Smooth muscle cell (in vitro differentiated cells): Measurements from ENCODE around the gene WDR18. TPM values are rescaled to one million over a fixed set of nuclear protein-coding genes. Genes with fewer than 3 reads are reported as not detected.

Experiments
- DNase-seq: peaks from one replicate; lab custom pipeline; 2025; ENCODE audit not compliant: unreplicated experiment; lab: John Stamatoyannopoulos, UW
- H2AFZ ChIP-seq: fragments of 200-600 bp; sonication (generic); 2 replicates; pipeline ENCODE4 v1.6.0; 2016; ENCODE audit warnings: antibody characterized with exemption, low read depth, mild to moderate bottlenecking
- H3F3A ChIP-seq: fragments of 200-600 bp; sonication (generic); 2 replicates; pipeline ENCODE4 v1.6.0; 2017; ENCODE audit warnings: antibody characterized with exemption, low read depth
- H3K27ac ChIP-seq: fragments of 200-600 bp; sonication (generic); 2 replicates; pipeline ENCODE4 v1.5.1; 2016; ENCODE audit warnings: low read depth, mild to moderate bottlenecking
- H3K27me3 ChIP-seq: fragments of 200-600 bp; sonication (generic); 2 replicates; pipeline ENCODE4 v1.6.1; 2016; ENCODE audit warnings: low read depth, mild to moderate bottlenecking
- H3K36me3 ChIP-seq: fragments of 200-600 bp; sonication (generic); 2 replicates; pipeline ENCODE4 v1.5.1; 2016; ENCODE audit warnings: low read depth
- H3K4me1 ChIP-seq: fragments of 200-600 bp; sonication (generic); 2 replicates; pipeline ENCODE4 v1.5.1; 2016; ENCODE audit warnings: low read depth
- H3K4me2 ChIP-seq: fragments of 200-600 bp; sonication (generic); 2 replicates; pipeline ENCODE4 v1.6.0; 2016; ENCODE audit warnings: mild to moderate bottlenecking
- H3K4me3 ChIP-seq: fragments of 200-600 bp; sonication (generic); 2 replicates; pipeline ENCODE4 v1.5.1; 2016; ENCODE audit warnings: mild to moderate bottlenecking
- H3K79me2 ChIP-seq: fragments of 200-600 bp; sonication (generic); 2 replicates; pipeline ENCODE4 v1.6.0; 2016; ENCODE audit warnings: low read depth, mild to moderate bottlenecking
- H3K9ac ChIP-seq: fragments of 200-600 bp; sonication (generic); 2 replicates; pipeline ENCODE4 v1.6.0; 2016; ENCODE audit warnings: low read depth
- H3K9me3 ChIP-seq: fragments of 200-600 bp; sonication (generic); replicated peaks from 2 replicates; pipeline ENCODE4 v1.5.1; 2016; ENCODE audit warnings: low read depth
- H4K20me1 ChIP-seq: fragments of 200-600 bp; sonication (generic); 2 replicates; pipeline ENCODE4 v1.6.0; 2016; ENCODE audit warnings: low read depth
- WGBS: methylation state at CpG from one replicate; pipeline ENCODE4 v1.1.7; 2016; ENCODE audit warnings: low lambda C conversion rate; 5-methylcytosine and 5-hydroxymethylcytosine counted together
- polyA plus RNA-seq: library from polyadenylated mRNA; unstranded; fragments of >200 nt; fragmentation: Nextera tagmentation; extraction: Ambion mirVana; gene quantifications from 2 replicates; pipeline ENCODE4 v1.2.1, GENCODE V29; 2016
- total RNA-seq: library from RNA; depleted of rRNA; stranded (reverse); fragments of >200 nt; gene quantifications from 2 replicates; pipeline ENCODE4 v1.2.3, GENCODE V29; 2014
- TF ChIP-seq, protein P1 (sequence below): fragments of 200-600 bp; sonication (generic); IDR thresholded peaks from 2 replicates; pipeline ENCODE4 v1.5.1; 2017; ENCODE audit warnings: borderline replicate concordance, mild to moderate bottlenecking, antibody characterized with exemption; ENCODE audit not compliant: insufficient read depth, poor library complexity, severe bottlenecking

The WDR18 gene
- total and polyA plus RNA-seq, 2 experiments from 2014 or later, result 69.4 to 160 TPM

DNA sequence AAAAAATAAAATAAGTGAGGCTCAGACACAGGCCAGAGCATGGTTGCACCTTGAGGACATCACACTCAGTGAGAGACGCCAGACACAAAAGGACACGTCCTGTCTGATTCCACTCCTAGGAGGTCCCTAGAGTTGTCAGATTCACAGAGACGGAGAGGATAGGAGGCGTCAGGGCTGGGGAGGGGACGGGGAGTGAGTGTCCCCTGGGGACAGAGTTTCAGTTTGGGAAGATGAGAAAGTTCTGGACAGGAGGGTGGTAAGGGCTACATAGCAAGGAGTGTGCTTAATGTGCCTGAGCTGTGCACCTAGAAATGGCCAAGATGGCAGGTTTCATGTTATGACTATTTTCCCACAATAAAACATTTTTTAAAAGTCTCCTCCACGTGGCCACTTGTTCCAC lies 13.9 kb downstream of the WDR18 start:
- Histone ChIP-seq H3K36me3 (no peaks in the 10 kb centered on the region), H3K27me3 (peaks cover 56% of the 10 kb centered on the region), H3K4me1 (peaks cover 7% of the 10 kb centered on the region), H3K27ac (no peak overlapping the region), H3K4me2 (no peak overlapping the region), H3K9me3 (no peaks in the 10 kb centered on the region), H2AFZ (no peak overlapping the region), H4K20me1 (no peaks in the 10 kb centered on the region), H3K9ac (no peak overlapping the region), H3K79me2 (no peaks in the 10 kb centered on the region), H3K4me3 (no peak overlapping the region), H3F3A (no peaks in the 10 kb centered on the region)
- 62% methylated on average over 6 of the region's 6 CpGs for WGBS
- DNase-seq, result no peak
- TF ChIP-seq, protein P1, sequence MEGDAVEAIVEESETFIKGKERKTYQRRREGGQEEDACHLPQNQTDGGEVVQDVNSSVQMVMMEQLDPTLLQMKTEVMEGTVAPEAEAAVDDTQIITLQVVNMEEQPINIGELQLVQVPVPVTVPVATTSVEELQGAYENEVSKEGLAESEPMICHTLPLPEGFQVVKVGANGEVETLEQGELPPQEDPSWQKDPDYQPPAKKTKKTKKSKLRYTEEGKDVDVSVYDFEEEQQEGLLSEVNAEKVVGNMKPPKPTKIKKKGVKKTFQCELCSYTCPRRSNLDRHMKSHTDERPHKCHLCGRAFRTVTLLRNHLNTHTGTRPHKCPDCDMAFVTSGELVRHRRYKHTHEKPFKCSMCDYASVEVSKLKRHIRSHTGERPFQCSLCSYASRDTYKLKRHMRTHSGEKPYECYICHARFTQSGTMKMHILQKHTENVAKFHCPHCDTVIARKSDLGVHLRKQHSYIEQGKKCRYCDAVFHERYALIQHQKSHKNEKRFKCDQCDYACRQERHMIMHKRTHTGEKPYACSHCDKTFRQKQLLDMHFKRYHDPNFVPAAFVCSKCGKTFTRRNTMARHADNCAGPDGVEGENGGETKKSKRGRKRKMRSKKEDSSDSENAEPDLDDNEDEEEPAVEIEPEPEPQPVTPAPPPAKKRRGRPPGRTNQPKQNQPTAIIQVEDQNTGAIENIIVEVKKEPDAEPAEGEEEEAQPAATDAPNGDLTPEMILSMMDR, result no peak

DNA sequence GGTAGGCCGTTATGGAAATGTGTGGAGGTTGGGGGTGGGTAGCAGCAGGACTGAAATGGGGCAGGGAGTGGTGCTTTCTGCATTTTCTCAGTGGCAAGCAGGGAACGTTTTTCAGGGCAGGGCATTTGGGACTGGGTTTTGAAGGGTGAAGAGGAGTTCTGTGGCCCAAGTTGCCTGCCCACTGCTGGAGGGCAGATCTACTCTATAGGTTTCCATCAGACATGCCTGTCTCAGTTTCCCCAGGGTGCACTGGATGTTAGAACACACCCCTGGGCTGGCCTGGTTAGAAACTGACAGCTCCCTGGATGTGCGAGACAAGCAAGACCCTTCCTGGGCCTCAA lies 15.2 kb downstream of the WDR18 start:
- H3K36me3 ChIP-seq, result no peaks in the 10 kb centered on the region
- no peaks in the 10 kb centered on the region for H4K20me1 ChIP-seq
- H2AFZ ChIP-seq, result no peak overlapping the region
- DNase-seq, result no peak
- TF ChIP-seq, protein P1, result no peak
- H3K4me1 ChIP-seq, result peaks cover 7% of the 10 kb centered on the region
- H3K27me3 ChIP-seq, result peaks cover 56% of the 10 kb centered on the region
- no peak overlapping the region for H3K4me3 ChIP-seq
- H3K27ac ChIP-seq, result no peak overlapping the region
- H3K4me2 ChIP-seq, result no peak overlapping the region
- no peaks in the 10 kb centered on the region for H3K9me3 ChIP-seq
- 84% methylated on average over 3 of the region's 3 CpGs for WGBS
- no peaks in the 10 kb centered on the region for H3K79me2 ChIP-seq
- no peaks in the 10 kb centered on the region for H3F3A ChIP-seq
- no peak overlapping the region for H3K9ac ChIP-seq

DNA sequence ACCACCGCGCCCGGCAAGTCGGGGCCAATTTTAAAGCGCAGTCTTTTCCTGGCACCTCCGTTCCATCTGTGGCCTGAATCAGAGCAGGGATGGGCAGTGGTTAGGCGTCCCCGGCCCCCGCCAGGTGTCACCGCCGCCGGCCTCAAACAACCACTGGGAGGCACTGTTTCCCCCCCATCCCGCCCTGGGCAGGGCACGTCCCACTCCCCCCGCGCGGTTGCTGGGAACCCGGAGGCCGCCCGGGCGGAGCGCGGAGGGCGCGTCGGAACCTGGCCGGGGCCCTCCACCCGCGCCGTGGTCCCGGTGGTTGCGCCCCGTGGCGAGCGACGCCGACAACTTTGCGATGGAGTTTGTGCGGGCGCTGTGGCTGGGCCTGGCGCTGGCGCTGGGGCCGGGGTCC lies 15.9 kb downstream of the WDR18 start, which contains the start of gene GRIN3B:
TSS of gene GRIN3B (plus strand) at position 325 of the 400 bp plus-strand sequence. CDS start at position 344, 19 bp downstream.
- Histone ChIP-seq H3K4me1 (peaks cover 7% of the 10 kb centered on the region), H3K9ac (no peak within 1 kb of the TSS), H3K27ac (no peak within 1 kb of the TSS), H3K9me3 (no peaks in the 10 kb centered on the region), H3K36me3 (no peaks in the 10 kb centered on the region), H3K4me2 (peak within 1 kb of the TSS; percentile 86), H4K20me1 (no peaks in the 10 kb centered on the region), H3F3A (no peaks in the 10 kb centered on the region), H2AFZ (no peak within 1 kb of the TSS), H3K4me3 (peak within 1 kb of the TSS; percentile 46), H3K27me3 (peaks cover 56% of the 10 kb centered on the region), H3K79me2 (no peaks in the 10 kb centered on the region)
- WGBS, result 9% methylated on average over 21 of the region's 43 CpGs
- peak; percentile 15 for DNase-seq
- TF ChIP-seq, protein P1, result peak; percentile 45
